HTR-8/SVneo (cell line): Measurements from ENCODE around the gene MYBBP1A.
"Not testable (repeated sequence)": the region's sequence is repeated elsewhere in the genome, so short reads cannot be mapped to it uniquely, and the experiment has no call there.

Source experiments
- DNase-seq: peaks from one replicate; pipeline ENCODE4 v3.0.0; 2011; ENCODE audit warnings: low spot score, mixed read lengths; ENCODE audit not compliant: insufficient read length
- FAIRE-seq: peaks from 2 replicates; lab custom pipeline; 2011; peaks lifted over from hg19 to GRCh38; lab: Jason Lieb, UNC

The MYBBP1A gene

GRCh38 chr17:4554997-4555799, at the start of gene MYBBP1A:
Gene MYBBP1A, minus strand, starts transcription at chr17:4555384. Its CDS starts 60 bp downstream, at chr17:4555324.
- DNase-seq, result peak; percentile 99
- FAIRE-seq, result peak; percentile 89

- FAIRE-seq, DNase-seq: not testable (repeated sequence)
Observed at GRCh38 chr17:4604736-4605135, 49.6 kb upstream of the MYBBP1A start.

GRCh38 chr17:4604111-4604644, 49.0 kb upstream of the MYBBP1A start:
- no peak for FAIRE-seq
- no peak for DNase-seq

GRCh38 chr17:4602041-4602440, 46.9 kb upstream of the MYBBP1A start:
- no peak for DNase-seq
- FAIRE-seq, result no peak

GRCh38 chr17:4601326-4601725, 46.1 kb upstream of the MYBBP1A start:
- no peak for FAIRE-seq
- no peak for DNase-seq

GRCh38 chr17:4600563-4600962, 45.4 kb upstream of the MYBBP1A start:
- DNase-seq, result no peak
- FAIRE-seq, result peak; percentile 65

- no peak for FAIRE-seq
- DNase-seq, result no peak
Observed at GRCh38 chr17:4599505-4600281, 44.5 kb upstream of the MYBBP1A start.

GRCh38 chr17:4598776-4599504, 43.8 kb upstream of the MYBBP1A start:
- no peak for DNase-seq
- FAIRE-seq, result no peak

- FAIRE-seq, result no peak
- DNase-seq, result no peak
Observed at GRCh38 chr17:4597975-4598374, 42.8 kb upstream of the MYBBP1A start.

- FAIRE-seq, result no peak
- no peak for DNase-seq
Observed at GRCh38 chr17:4596636-4597380, 41.6 kb upstream of the MYBBP1A start.

- not testable (repeated sequence) for FAIRE-seq, DNase-seq
Observed at GRCh38 chr17:4595685-4596342, 40.6 kb upstream of the MYBBP1A start.

GRCh38 chr17:4594931-4595684, 39.9 kb upstream of the MYBBP1A start:
- no peak for DNase-seq
- FAIRE-seq, result no peak

GRCh38 chr17:4594406-4594805, 39.2 kb upstream of the MYBBP1A start:
- no peak for FAIRE-seq
- no peak for DNase-seq

- FAIRE-seq (no peak), DNase-seq (no peak)
Observed at GRCh38 chr17:4593021-4593421, 37.8 kb upstream of the MYBBP1A start.

- FAIRE-seq (no peak), DNase-seq (no peak)
Observed at GRCh38 chr17:4592240-4593005, 37.2 kb upstream of the MYBBP1A start.

GRCh38 chr17:4591529-4591928, 36.3 kb upstream of the MYBBP1A start:
- FAIRE-seq, result peak; percentile 20
- no peak for DNase-seq

GRCh38 chr17:4590981-4591453, 35.8 kb upstream of the MYBBP1A start:
- no peak for DNase-seq
- no peak for FAIRE-seq

GRCh38 chr17:4590042-4590441, 34.9 kb upstream of the MYBBP1A start:
- FAIRE-seq, DNase-seq: not testable (repeated sequence)
